GM12878 (cell line): Measurements from ENCODE around the gene IMP3. TPM values are rescaled to one million over a fixed set of nuclear protein-coding genes. Genes with fewer than 3 reads are reported as not detected.
A peak's percentile ranks its signal among the peaks of the same experiment; 100 is the strongest.

Experiments
- ATAC-seq: fragments of 200-7000 bp; cut with Tn5 transposase; 3 replicates; pipeline ENCODE4 v1.9.1; 2020; ENCODE audit warnings: mild to moderate bottlenecking, moderate library complexity
- BruUV-seq: library from RNA; stranded (reverse); fragments of 400-500 nt; replicated peaks from 2 replicates; lab custom pipeline; 2021; lab: Mats Ljungman, UMichigan
- CTCF ChIA-PET: fragments of 300-600 bp; sonication (Branson Sonifier 250); formaldehyde crosslinking; extraction: SDS; loops from one replicate; lab custom pipeline; 2021; ENCODE audit warnings: inconsistent platforms; lab: Yijun Ruan, JAX
- POLR2A ChIA-PET: fragments of 350-600 bp; formaldehyde crosslinking; extraction: SDS; loops from one replicate; lab custom pipeline; 2021; ENCODE audit warnings: inconsistent platforms; lab: Charles Lee
- RAD21 ChIA-PET: fragments of 300-600 bp; sonication (Branson Sonifier 250); formaldehyde crosslinking; loops from one replicate; lab custom pipeline; 2023; ENCODE audit warnings: antibody characterized with exemption; ENCODE audit not compliant: unreplicated experiment; lab: Charles Lee
- SMC1A ChIA-PET: fragments of 300-600 bp; sonication (Branson Sonifier 250); formaldehyde crosslinking; loops from one replicate; lab custom pipeline; 2023; ENCODE audit not compliant: unreplicated experiment, uncharacterized antibody; lab: Charles Lee
- DNase-seq: peaks from one replicate; pipeline ENCODE4 v3.0.0-alpha.2; 2011; ENCODE audit warnings: low read depth, low spot score
- FAIRE-seq: peaks from 3 replicates; lab custom pipeline; 2011; peaks lifted over from hg19 to GRCh38; lab: Jason Lieb, UNC
- H2AFZ ChIP-seq: 2 replicates; pipeline ENCODE4 v1.6.0; 2011; ENCODE audit warnings: low read depth, low read length, control low read depth; ENCODE audit not compliant: control insufficient read depth
- H3K27ac ChIP-seq: 2 replicates; pipeline ENCODE4 v1.5.1; 2011; ENCODE audit warnings: control low read depth; ENCODE audit not compliant: control insufficient read depth, insufficient read depth
- H3K27me3 ChIP-seq, 2 experiments: replicated peaks in 1 of 2; 2 replicates each; pipeline versions ENCODE4 v1.6.0 to v1.6.1; 2011; ENCODE audit warnings: low read length in 1 of 2; ENCODE audit not compliant: control insufficient read depth in 2 of 2, insufficient read depth in 2 of 2
- H3K36me3 ChIP-seq, 2 experiments: 2 replicates each; pipeline ENCODE4 v1.5.1; 2011; ENCODE audit warnings: low read length in 1 of 2; ENCODE audit not compliant: control insufficient read depth in 2 of 2, insufficient read depth in 2 of 2
- H3K4me1 ChIP-seq: 2 replicates; pipeline ENCODE4 v1.6.1; 2011; ENCODE audit warnings: mild to moderate bottlenecking, low read length, moderate library complexity, mixed read lengths; ENCODE audit not compliant: control insufficient read depth, insufficient read depth
- H3K4me2 ChIP-seq: 2 replicates; pipeline ENCODE4 v1.6.0; 2011; ENCODE audit warnings: control low read depth; ENCODE audit not compliant: control insufficient read depth, insufficient read depth
- H3K4me3 ChIP-seq: fragments of 200-600 bp; sonication (generic); 2 replicates; pipeline ENCODE4 v1.5.1; 2016
- H3K79me2 ChIP-seq: 2 replicates; pipeline ENCODE4 v1.6.0; 2011; ENCODE audit warnings: low read length; ENCODE audit not compliant: control insufficient read depth, insufficient read depth
- H3K9ac ChIP-seq: 2 replicates; pipeline ENCODE4 v1.8.0; 2011; ENCODE audit warnings: low read length, control low read depth, mixed read lengths; ENCODE audit not compliant: control insufficient read depth, insufficient read depth
- H3K9me3 ChIP-seq: replicated peaks from 3 replicates; pipeline ENCODE4 v1.5.1; 2011; ENCODE audit warnings: mild to moderate bottlenecking, low read length; ENCODE audit not compliant: control insufficient read depth, insufficient read depth
- H4K20me1 ChIP-seq: 2 replicates; pipeline ENCODE4 v1.6.0; 2011; ENCODE audit not compliant: control insufficient read depth, insufficient read depth
- CTCF ChIP-seq, 3 experiments: IDR thresholded peaks in 2 of 3; conservative IDR thresholded peaks in 1 of 3; 2 replicates each; pipeline ENCODE4 v1.5.1; 2011; ENCODE audit warnings: low read depth in 3 of 3, low read length in 3 of 3, mild to moderate bottlenecking in 3 of 3, control low read depth in 2 of 3, moderate library complexity in 2 of 3, inconsistent platforms in 1 of 3, mixed read lengths in 1 of 3; ENCODE audit not compliant: control insufficient read depth in 2 of 3, insufficient read depth in 1 of 3; ENCODE audit errors: extremely low read depth in 1 of 3
- EGR1 ChIP-seq, 2 experiments: IDR thresholded peaks; 1 replicate in 1 of 2; 2 replicates in 1 of 2; pipeline ENCODE4 v1.6.1; 2011 to 2012; ENCODE audit warnings: low read depth in 2 of 2, low read length in 2 of 2, borderline replicate concordance in 1 of 2, mild to moderate bottlenecking in 1 of 2, moderate library complexity in 1 of 2
- IKZF1 ChIP-seq: fragments of 450-650 bp; conservative IDR thresholded peaks from 2 replicates; pipeline ENCODE4 v1.6.1; 2017; ENCODE audit warnings: antibody characterized with exemption, mild to moderate bottlenecking
- RAD21 ChIP-seq: IDR thresholded peaks from 2 replicates; pipeline ENCODE4 v1.6.1; 2011; ENCODE audit warnings: mild to moderate bottlenecking, low read depth, low read length, moderate library complexity; ENCODE audit not compliant: insufficient read depth
- RBBP5 ChIP-seq: fragments of 200-600 bp; sonication (generic); conservative IDR thresholded peaks from 2 replicates; pipeline ENCODE4 v1.6.1; 2016
- RFX5 ChIP-seq: IDR thresholded peaks from 2 replicates; pipeline ENCODE4 v1.6.1; 2011; ENCODE audit warnings: low read depth, low read length, improper control_type of control experiment
- SIX5 ChIP-seq: IDR thresholded peaks from 2 replicates; pipeline ENCODE4 v1.6.1; 2011; ENCODE audit warnings: mild to moderate bottlenecking, low read depth, low read length, moderate library complexity; ENCODE audit not compliant: severe bottlenecking
- SMAD5 ChIP-seq: IDR thresholded peaks from 2 replicates; pipeline ENCODE4 v1.6.1; 2016; ENCODE audit warnings: antibody characterized with exemption, low read depth
- SMC3 ChIP-seq: IDR thresholded peaks from 2 replicates; pipeline ENCODE4 v1.6.1; 2011; ENCODE audit warnings: low read length, improper control_type of control experiment, borderline replicate concordance
- ZNF217 ChIP-seq: fragments of 450-650 bp; IDR thresholded peaks from 2 replicates; pipeline ENCODE4 v1.6.1; 2017; ENCODE audit warnings: antibody characterized with exemption, mild to moderate bottlenecking
- WGBS: methylation state at CpG from one replicate; pipeline ENCODE4 v1.1.6; 2016; ENCODE audit warnings: low lambda C conversion rate; ENCODE audit not compliant: insufficient replicate concordance, insufficient coverage; ENCODE audit errors: missing lambda C conversion rate; 5-methylcytosine and 5-hydroxymethylcytosine counted together
- in situ Hi-C: fragments of 300-500 bp; cut with MboI; formaldehyde crosslinking; loops from 9 replicates; pipeline ENCODE4 v1.14.3; 2018; ENCODE audit warnings: mixed read lengths
- intact Hi-C: fragments of 100-400 bp; cut with micrococcal nuclease; formaldehyde crosslinking; loops from one replicate; pipeline ENCODE4 v1.14.2; 2022; ENCODE audit not compliant: unreplicated experiment
- polyA plus RNA-seq, 11 experiments: library from polyadenylated mRNA; depleted of rRNA in 4 of 11; unstranded in 6 of 11; stranded (reverse) in 5 of 11; fragments of >200 nt; fragmentation: Nextera tagmentation in 4 of 11; fragmentation: Illumina TruSeq in 1 of 11; extraction: Ambion mirVana in 4 of 11; extraction: Trizol in 1 of 11; gene quantifications; 1 replicate in 1 of 11; 2 replicates in 10 of 11; pipeline versions ENCODE4 v1.2.1 to v1.2.3, GENCODE V29; 2011 to 2016; ENCODE audit warnings: inconsistent platforms in 2 of 11, missing spikeins in 2 of 11, low read depth in 1 of 11
- total RNA-seq, 4 experiments: library from RNA; depleted of rRNA in 3 of 4; stranded (reverse); fragments of >200 nt in 3 of 4; fragmentation: Illumina TruSeq in 1 of 4; extraction: Trizol in 1 of 4; gene quantifications; 2 replicates each; pipeline versions ENCODE4 v1.2.1 to v1.2.3, GENCODE V29; 2013 to 2021

Gene IMP3
- total and polyA plus RNA-seq, 10 of the 15 experiments (the other 5 are each of a cell fraction or from before 2014, with no cell fraction given), result 13.3 to 208 (median 85.2) TPM

- Histone ChIP-seq H3K27ac (no peak overlapping the region), H2AFZ (no peak overlapping the region), H3K79me2 (no peaks in the 10 kb centered on the region), H3K4me1 (no peaks in the 10 kb centered on the region), H3K27me3 (no peaks in the 10 kb centered on the region), H3K9ac (no peak overlapping the region), H3K36me3 (peaks cover 4 to 20% of the 10 kb centered on the region in 2 experiments; a peak in 3 of 4 replicates), H4K20me1 (no peaks in the 10 kb centered on the region), H3K4me3 (no peak overlapping the region), H3K9me3 (no peaks in the 10 kb centered on the region), H3K4me2 (no peak overlapping the region)
- FAIRE-seq (no peak), ATAC-seq (no peak), DNase-seq (no peak)
- ChIA-PET RAD21 (interaction anchor here (1.1 to 1.4 kb wide), 2 partner anchors 42 to 146 kb away, joined by 3 to 4 read pairs; partner anchors contain the start of genes IMP3 and SIN3A), POLR2A (interaction anchor here (0.5 kb wide), 1 partner anchor 20 kb away, joined by 3 read pairs; no protein-coding TSS in a partner anchor), SMC1A (interaction anchor here (0.7 to 1.8 kb wide), 5 partner anchors 12 to 144 kb away, joined by 3 to 4 read pairs (median 3); partner anchors contain the start of genes IMP3 and SNUPN), CTCF (interaction anchor here (0.6 to 1.5 kb wide), 5 partner anchors 23 to 1724 kb away, joined by 3 to 6 read pairs (median 3); partner anchors contain the start of gene MAN2C1)
- WGBS, result 77% methylated on average over 3 of the region's 3 CpGs
- intact Hi-C loops (no loop called here), in situ Hi-C loops (no loop called here)
- TF ChIP-seq CTCF (IDR thresholded peaks at IDR 0.05 in 2 of 3, conservative IDR thresholded peaks at IDR 0.05 in 1 of 3; ENCODE audit: control insufficient read depth in 2 of 3, extremely low read depth in 1 of 3, insufficient read depth in 1 of 3, low read depth in 3 of 3, low read length in 3 of 3) (peak; percentile 14 to 39 (median 37); a peak in 5 of 6 replicates), ZNF217 (no peak), SMAD5 (no peak), RAD21 (peak; percentile 28; the same call in 1 of the 2 replicates), RFX5 (no peak), SIX5 (no peak), RBBP5 (no peak), EGR1 (IDR thresholded peaks at IDR 0.05; ENCODE audit: borderline replicate concordance in 1 of 2, low read depth in 2 of 2, low read length in 2 of 2) (no peak), IKZF1 (no peak), SMC3 (peak; percentile 10; the same call in 1 of the 2 replicates)
- BruUV-seq, result TSS peak; percentile 38
Measured at GRCh38 chr15:75597667-75598341, 42.2 kb downstream of the IMP3 start.
